Measurements from ENCODE around the gene FER1L5.

DNA sequence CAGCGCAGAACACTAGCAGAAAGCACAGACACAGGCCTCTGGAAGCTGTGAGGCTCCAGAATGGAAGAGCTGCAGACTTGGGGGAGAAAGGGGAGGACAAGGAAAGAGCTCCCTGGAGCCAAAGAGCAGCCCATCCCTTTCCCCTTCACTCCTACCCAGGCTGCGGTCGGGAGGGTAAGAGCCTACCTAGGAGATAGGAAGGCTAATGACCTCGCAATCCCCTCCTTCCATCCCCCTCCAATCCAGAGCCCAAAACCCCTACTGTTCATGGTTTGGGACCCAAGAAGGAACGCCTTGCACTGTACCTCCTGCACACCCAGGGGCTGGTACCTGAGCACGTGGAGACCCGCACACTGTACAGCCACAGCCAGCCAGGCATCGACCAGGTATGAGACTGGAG is 57.5 kb downstream of the FER1L5 start:
- TF ChIP-seq, protein P1, sequence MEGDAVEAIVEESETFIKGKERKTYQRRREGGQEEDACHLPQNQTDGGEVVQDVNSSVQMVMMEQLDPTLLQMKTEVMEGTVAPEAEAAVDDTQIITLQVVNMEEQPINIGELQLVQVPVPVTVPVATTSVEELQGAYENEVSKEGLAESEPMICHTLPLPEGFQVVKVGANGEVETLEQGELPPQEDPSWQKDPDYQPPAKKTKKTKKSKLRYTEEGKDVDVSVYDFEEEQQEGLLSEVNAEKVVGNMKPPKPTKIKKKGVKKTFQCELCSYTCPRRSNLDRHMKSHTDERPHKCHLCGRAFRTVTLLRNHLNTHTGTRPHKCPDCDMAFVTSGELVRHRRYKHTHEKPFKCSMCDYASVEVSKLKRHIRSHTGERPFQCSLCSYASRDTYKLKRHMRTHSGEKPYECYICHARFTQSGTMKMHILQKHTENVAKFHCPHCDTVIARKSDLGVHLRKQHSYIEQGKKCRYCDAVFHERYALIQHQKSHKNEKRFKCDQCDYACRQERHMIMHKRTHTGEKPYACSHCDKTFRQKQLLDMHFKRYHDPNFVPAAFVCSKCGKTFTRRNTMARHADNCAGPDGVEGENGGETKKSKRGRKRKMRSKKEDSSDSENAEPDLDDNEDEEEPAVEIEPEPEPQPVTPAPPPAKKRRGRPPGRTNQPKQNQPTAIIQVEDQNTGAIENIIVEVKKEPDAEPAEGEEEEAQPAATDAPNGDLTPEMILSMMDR (IDR thresholded peaks at IDR 0.05; ENCODE audit: control extremely low read depth in 1 of 3, insufficient read depth in 1 of 3, low read depth in 1 of 3, low read length in 3 of 3): no peak
- TF ChIP-seq EP300 (IDR thresholded peaks at IDR 0.05; ENCODE audit: borderline replicate concordance in 1 of 2, low read depth in 2 of 2, low read length in 2 of 2) (no peak), EZH2 (IDR thresholded peaks at IDR 0.05; ENCODE audit: low read depth, low read length, severe bottlenecking) (no peak), RFX5 (IDR thresholded peaks at IDR 0.05; ENCODE audit: borderline replicate concordance, low read depth, low read length) (no peak), TAF1 (IDR thresholded peaks at IDR 0.05; ENCODE audit: low read depth, low read length) (no peak), GABPA (IDR thresholded peaks at IDR 0.05; ENCODE audit: borderline replicate concordance, insufficient read depth, low read length) (no peak), CHD1 (IDR thresholded peaks at IDR 0.05; ENCODE audit: low read depth, low read length) (no peak), MAFK (IDR thresholded peaks at IDR 0.05; ENCODE audit: low read depth, low read length) (no peak), SIX5 (IDR thresholded peaks at IDR 0.05; ENCODE audit: low read depth, low read length) (no peak), HDAC2 (IDR thresholded peaks at IDR 0.05; ENCODE audit: borderline replicate concordance in 1 of 2, low read depth in 2 of 2, low read length in 2 of 2) (no peak), KDM5A (IDR thresholded peaks at IDR 0.05; ENCODE audit: low read length) (no peak)
- TF ChIP-seq, protein P2, sequence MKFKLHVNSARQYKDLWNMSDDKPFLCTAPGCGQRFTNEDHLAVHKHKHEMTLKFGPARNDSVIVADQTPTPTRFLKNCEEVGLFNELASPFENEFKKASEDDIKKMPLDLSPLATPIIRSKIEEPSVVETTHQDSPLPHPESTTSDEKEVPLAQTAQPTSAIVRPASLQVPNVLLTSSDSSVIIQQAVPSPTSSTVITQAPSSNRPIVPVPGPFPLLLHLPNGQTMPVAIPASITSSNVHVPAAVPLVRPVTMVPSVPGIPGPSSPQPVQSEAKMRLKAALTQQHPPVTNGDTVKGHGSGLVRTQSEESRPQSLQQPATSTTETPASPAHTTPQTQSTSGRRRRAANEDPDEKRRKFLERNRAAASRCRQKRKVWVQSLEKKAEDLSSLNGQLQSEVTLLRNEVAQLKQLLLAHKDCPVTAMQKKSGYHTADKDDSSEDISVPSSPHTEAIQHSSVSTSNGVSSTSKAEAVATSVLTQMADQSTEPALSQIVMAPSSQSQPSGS (IDR thresholded peaks at IDR 0.05; ENCODE audit: low read length): no peak
- TF ChIP-seq, protein P3, sequence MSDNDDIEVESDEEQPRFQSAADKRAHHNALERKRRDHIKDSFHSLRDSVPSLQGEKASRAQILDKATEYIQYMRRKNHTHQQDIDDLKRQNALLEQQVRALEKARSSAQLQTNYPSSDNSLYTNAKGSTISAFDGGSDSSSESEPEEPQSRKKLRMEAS (IDR thresholded peaks at IDR 0.05): no peak
- TF ChIP-seq, protein P4, sequence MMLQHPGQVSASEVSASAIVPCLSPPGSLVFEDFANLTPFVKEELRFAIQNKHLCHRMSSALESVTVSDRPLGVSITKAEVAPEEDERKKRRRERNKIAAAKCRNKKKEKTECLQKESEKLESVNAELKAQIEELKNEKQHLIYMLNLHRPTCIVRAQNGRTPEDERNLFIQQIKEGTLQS (IDR thresholded peaks at IDR 0.05; ENCODE audit: insufficient read depth, low read depth, low read length): no peak
